ENCODE data around the gene GRAP2.

Gene GRAP2

DNA sequence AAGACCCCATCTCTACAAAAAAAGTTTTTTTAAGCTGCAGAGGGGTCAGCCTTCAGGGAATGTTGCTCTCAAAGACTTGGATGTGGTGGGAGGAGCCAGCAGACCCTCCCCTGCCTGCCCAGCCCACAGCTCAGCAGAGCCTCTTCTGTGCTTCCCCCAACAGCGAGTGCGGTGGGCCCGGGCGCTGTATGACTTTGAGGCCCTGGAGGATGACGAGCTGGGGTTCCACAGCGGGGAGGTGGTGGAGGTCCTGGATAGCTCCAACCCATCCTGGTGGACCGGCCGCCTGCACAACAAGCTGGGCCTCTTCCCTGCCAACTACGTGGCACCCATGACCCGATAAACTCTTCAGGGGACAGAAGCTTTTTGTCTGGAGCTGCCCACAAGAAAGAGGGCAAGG is 69.9 kb downstream of the GRAP2 start:
- TF ChIP-seq GABPA (IDR thresholded peaks at IDR 0.05; ENCODE audit: low read depth) (no peak), SPI1 (IDR thresholded peaks at IDR 0.05; ENCODE audit: borderline replicate concordance, low read depth) (no peak), POLR2AphosphoS5 (IDR thresholded peaks at IDR 0.05; ENCODE audit: low read depth) (no peak)
- TF ChIP-seq, protein P1, sequence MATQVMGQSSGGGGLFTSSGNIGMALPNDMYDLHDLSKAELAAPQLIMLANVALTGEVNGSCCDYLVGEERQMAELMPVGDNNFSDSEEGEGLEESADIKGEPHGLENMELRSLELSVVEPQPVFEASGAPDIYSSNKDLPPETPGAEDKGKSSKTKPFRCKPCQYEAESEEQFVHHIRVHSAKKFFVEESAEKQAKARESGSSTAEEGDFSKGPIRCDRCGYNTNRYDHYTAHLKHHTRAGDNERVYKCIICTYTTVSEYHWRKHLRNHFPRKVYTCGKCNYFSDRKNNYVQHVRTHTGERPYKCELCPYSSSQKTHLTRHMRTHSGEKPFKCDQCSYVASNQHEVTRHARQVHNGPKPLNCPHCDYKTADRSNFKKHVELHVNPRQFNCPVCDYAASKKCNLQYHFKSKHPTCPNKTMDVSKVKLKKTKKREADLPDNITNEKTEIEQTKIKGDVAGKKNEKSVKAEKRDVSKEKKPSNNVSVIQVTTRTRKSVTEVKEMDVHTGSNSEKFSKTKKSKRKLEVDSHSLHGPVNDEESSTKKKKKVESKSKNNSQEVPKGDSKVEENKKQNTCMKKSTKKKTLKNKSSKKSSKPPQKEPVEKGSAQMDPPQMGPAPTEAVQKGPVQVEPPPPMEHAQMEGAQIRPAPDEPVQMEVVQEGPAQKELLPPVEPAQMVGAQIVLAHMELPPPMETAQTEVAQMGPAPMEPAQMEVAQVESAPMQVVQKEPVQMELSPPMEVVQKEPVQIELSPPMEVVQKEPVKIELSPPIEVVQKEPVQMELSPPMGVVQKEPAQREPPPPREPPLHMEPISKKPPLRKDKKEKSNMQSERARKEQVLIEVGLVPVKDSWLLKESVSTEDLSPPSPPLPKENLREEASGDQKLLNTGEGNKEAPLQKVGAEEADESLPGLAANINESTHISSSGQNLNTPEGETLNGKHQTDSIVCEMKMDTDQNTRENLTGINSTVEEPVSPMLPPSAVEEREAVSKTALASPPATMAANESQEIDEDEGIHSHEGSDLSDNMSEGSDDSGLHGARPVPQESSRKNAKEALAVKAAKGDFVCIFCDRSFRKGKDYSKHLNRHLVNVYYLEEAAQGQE (IDR thresholded peaks at IDR 0.05; ENCODE audit: insufficient replicate concordance, low read depth): no peak
- TF ChIP-seq, protein P2, sequence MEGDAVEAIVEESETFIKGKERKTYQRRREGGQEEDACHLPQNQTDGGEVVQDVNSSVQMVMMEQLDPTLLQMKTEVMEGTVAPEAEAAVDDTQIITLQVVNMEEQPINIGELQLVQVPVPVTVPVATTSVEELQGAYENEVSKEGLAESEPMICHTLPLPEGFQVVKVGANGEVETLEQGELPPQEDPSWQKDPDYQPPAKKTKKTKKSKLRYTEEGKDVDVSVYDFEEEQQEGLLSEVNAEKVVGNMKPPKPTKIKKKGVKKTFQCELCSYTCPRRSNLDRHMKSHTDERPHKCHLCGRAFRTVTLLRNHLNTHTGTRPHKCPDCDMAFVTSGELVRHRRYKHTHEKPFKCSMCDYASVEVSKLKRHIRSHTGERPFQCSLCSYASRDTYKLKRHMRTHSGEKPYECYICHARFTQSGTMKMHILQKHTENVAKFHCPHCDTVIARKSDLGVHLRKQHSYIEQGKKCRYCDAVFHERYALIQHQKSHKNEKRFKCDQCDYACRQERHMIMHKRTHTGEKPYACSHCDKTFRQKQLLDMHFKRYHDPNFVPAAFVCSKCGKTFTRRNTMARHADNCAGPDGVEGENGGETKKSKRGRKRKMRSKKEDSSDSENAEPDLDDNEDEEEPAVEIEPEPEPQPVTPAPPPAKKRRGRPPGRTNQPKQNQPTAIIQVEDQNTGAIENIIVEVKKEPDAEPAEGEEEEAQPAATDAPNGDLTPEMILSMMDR (IDR thresholded peaks at IDR 0.05; ENCODE audit: insufficient read depth, low read length): no peak
- Histone ChIP-seq H3K27ac (replicated peaks) (no peak overlapping the region), H3K4me3 (replicated peaks; ENCODE audit: insufficient read depth, low read length) (no peak overlapping the region), H3K27me3 (ENCODE audit: insufficient read depth, poor library complexity, severe bottlenecking) (peaks cover 21% of the 10 kb centered on the region)
- DNase-seq (ENCODE audit: low read depth in 1 of 2, low spot score in 1 of 2): no peak

DNA sequence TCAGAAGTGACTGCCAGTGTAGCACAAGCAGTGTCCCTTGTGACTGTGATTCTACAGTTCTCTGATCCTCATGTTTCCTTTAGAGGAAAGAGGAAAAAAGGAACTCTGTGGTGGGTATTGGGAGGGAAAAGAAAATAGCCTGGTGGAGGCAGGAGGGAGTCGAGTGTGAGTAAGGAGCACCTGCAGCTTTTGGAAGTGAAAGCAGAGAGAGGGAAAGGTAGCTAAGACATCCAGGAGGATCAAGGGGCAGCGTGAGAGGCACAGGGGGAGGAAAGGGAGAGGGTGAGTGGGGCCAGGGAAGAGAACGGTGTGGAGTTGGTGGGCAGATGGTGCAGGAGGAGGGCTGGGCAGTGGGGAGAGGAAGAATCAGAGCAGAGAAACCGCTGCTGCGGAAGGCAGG is 71.8 kb downstream of the GRAP2 start:
- no peak for DNase-seq (ENCODE audit: low read depth in 1 of 2, low spot score in 1 of 2)
- Histone ChIP-seq H3K27ac (replicated peaks) (no peak overlapping the region), H3K4me3 (replicated peaks; ENCODE audit: insufficient read depth, low read length) (no peak overlapping the region), H3K27me3 (ENCODE audit: insufficient read depth, poor library complexity, severe bottlenecking) (peaks cover 18% of the 10 kb centered on the region)
- TF ChIP-seq, protein P2 (IDR thresholded peaks at IDR 0.05; ENCODE audit: insufficient read depth, low read length): no peak
- TF ChIP-seq SPI1 (IDR thresholded peaks at IDR 0.05; ENCODE audit: borderline replicate concordance, low read depth) (no peak), GABPA (IDR thresholded peaks at IDR 0.05; ENCODE audit: low read depth) (no peak), POLR2AphosphoS5 (IDR thresholded peaks at IDR 0.05; ENCODE audit: low read depth) (no peak)
- TF ChIP-seq, protein P1 (IDR thresholded peaks at IDR 0.05; ENCODE audit: insufficient replicate concordance, low read depth): no peak

DNA sequence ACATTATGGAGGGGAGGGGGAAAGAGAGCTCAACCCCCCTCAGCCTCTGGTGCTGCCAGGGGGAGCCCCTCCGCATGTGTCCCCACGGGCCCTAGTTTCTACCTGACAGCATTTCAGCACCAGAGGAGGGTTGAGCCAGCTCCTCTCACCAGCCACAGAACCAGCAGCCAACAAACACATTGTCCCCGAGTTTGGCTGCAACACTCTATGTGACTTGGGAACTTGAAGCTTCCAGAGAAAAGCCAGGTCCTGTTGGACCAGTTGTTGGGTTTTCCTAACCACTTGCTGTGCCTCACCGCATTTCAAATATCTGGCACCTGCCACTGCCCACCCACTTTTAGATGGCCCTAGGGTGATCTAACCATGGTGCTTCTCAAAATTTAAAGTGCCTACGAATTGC is 72.8 kb downstream of the GRAP2 start:
- no peak for TF ChIP-seq GABPA (IDR thresholded peaks at IDR 0.05; ENCODE audit: low read depth)
- TF ChIP-seq POLR2AphosphoS5 (IDR thresholded peaks at IDR 0.05; ENCODE audit: low read depth): no peak
- TF ChIP-seq, protein P1 (IDR thresholded peaks at IDR 0.05; ENCODE audit: insufficient replicate concordance, low read depth): no peak
- TF ChIP-seq SPI1 (IDR thresholded peaks at IDR 0.05; ENCODE audit: borderline replicate concordance, low read depth): no peak
- TF ChIP-seq, protein P2 (IDR thresholded peaks at IDR 0.05; ENCODE audit: insufficient read depth, low read length): no peak
- Histone ChIP-seq H3K27ac (replicated peaks) (no peak overlapping the region), H3K27me3 (ENCODE audit: insufficient read depth, poor library complexity, severe bottlenecking) (peaks cover 18% of the 10 kb centered on the region), H3K4me3 (replicated peaks; ENCODE audit: insufficient read depth, low read length) (no peak overlapping the region)
- DNase-seq (ENCODE audit: low read depth in 1 of 2, low spot score in 1 of 2): no peak
